HG03108 (cell line): ENCODE measurements around the gene PLPP3.
"Not testable (repeated sequence)": the region's sequence is repeated elsewhere in the genome, so short reads cannot be mapped to it uniquely, and the experiment has no call there.

Source experiments
- ATAC-seq: cut with Tn5 transposase; IDR thresholded peaks from one replicate; pipeline ENCODE4 v1.9.1; 2021; ENCODE audit warnings: moderate library complexity; ENCODE audit not compliant: unreplicated experiment

Gene PLPP3

GRCh38 chr1:56578963-56579875, at the start of gene PLPP3:
Gene PLPP3 (minus strand): TSS chr1:56579563. CDS start chr1:56579016, 547 bp downstream.
- ATAC-seq, result no peak

DNA sequence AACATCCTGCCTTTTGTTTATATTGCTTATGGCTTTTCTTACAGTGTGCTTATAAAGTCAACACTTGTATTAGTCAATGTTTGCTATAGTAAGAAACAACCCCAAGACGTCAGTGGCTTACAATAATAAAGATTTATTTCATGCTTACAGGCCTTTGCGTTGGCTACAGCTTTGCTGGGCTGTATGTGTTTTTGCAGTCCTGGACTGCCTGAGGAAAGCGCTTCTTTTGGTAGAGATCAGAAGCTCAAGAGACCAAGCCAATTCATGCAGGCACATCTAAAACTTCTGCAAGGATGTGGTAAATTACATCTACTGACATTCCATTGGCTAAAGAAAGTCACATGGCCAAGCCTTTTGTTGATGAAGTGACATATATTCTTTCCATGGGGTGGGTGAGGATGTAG, 48.3 kb upstream of the PLPP3 start:
- no peak for ATAC-seq

GRCh38 chr1:56627019-56627635, 47.8 kb upstream of the PLPP3 start:
- no peak for ATAC-seq

- ATAC-seq, result no peak
Observed at GRCh38 chr1:56626546-56626945, 47.2 kb upstream of the PLPP3 start.

- no peak for ATAC-seq
Observed at GRCh38 chr1:56625819-56626440, 46.6 kb upstream of the PLPP3 start.

GRCh38 chr1:56617141-56617540, 37.8 kb upstream of the PLPP3 start:
- ATAC-seq, result no peak

DNA sequence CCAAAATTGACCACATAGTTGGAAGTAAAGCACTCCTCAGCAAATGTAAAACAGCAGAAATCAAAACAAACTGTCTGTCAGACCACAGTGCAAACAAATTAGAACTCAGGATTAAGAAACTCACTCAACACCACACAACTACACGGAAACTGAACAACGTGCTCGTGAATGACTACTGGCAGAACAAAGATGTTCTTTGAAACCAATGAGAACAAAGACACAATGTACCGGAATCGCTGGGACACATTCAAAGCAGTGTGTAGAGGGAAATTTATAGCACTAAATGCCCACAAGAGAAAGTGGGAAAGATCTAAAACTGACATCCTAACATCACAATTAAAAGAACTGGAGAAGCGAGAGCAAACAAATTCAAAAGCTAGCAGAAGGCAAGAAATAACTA, 31.4 kb upstream of the PLPP3 start:
- not testable (repeated sequence) for ATAC-seq

DNA sequence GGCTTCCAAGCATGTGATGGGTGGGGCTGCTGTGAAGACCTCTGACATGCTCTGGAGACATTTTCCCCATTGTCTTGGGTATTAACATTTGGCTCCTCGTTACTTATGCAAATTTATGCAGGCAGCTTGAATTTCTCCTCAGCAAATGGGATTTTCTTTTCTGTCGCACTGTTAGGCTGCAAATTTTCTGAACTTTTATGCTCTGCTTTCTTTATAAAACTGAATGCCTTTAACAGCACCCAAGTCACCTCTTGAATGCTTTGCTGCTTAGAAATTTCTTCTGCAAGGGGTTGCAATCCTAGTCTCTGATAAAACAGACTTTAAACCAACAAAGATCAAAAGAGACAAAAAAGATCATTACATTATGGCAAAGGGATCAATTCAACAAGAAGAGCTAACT, 30.7 kb upstream of the PLPP3 start:
- not testable (repeated sequence) for ATAC-seq

GRCh38 chr1:56595397-56596191, 16.2 kb upstream of the PLPP3 start:
- ATAC-seq, result not testable (repeated sequence)

DNA sequence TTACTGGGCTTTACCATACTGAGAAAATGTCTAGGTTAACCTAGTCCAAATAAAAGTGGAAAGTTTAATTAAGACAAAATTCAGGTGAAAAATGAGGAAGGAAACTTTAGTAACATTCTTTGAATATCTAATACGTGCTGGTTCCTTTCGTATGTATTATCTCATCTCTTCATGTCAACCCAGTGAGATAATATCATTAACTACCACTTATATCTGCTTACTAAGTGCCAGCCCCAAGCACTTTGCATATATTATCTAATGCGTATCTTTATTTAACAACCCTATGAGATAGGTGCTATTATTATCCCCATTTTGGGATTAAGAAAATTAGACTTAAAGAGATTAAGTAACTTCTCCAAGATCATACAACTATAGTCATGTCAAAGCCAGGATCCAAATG, 12.5 kb upstream of the PLPP3 start:
- no peak for ATAC-seq

- no peak for ATAC-seq
Observed at GRCh38 chr1:56590520-56591011, 11.2 kb upstream of the PLPP3 start.

DNA sequence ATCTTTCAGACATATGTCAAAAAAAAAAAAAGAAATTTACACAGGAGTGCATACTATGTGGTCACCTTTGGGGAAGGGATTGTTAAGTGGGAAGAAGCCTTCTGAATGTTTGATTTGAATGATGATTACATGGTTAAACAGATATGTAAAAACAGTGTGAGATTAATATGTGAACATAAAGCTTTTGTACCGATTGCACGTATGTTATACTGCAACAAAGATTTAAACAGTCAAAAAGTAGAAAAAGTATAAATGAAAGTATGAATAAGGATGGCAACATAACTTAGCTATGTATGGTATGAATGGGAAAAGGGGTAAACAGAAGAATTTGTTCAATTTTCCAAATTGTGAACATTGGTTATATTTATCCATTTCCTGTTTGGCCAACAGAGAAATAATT, 10.0 kb upstream of the PLPP3 start:
- ATAC-seq, result no peak

DNA sequence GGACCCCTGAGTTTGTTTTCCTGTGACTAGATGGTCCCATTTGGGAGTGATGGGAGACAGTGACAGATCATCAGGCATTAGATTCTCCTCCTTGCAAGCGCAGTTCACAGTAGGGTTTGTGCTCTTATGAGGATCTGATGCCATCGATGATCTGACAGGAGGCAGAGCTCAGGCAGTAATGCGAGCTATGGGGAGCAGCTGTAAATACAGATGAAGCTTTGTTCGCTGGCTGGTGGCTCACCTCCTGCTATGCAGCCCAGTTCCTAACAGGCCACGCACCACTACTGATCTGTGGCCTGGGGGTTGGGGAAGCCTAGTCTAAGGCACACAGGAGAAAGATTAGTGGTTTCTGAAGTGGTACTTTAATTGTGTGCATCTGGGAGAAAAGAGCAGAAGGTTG, 7.1 kb upstream of the PLPP3 start:
- ATAC-seq, result no peak

DNA sequence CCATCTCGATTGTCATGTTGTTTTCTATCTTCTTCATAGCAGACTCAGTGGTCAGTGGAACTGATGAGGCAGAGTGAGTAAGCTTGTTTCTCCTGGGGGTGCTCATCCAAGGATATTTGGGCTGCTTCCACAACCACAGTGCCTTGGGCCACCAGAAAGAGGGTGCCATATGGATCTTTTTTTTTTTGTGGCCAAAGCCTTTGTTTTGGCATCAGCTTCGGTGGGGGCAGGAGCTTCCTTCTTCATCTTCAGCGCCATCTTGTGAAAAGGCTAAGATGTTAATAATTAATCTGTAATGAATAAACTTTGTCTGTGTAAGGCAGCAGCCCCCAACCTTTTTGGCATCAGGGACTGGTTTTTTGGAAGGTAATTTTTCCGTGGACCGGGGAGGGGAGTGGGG, 6.6 kb upstream of the PLPP3 start:
- no peak for ATAC-seq

DNA sequence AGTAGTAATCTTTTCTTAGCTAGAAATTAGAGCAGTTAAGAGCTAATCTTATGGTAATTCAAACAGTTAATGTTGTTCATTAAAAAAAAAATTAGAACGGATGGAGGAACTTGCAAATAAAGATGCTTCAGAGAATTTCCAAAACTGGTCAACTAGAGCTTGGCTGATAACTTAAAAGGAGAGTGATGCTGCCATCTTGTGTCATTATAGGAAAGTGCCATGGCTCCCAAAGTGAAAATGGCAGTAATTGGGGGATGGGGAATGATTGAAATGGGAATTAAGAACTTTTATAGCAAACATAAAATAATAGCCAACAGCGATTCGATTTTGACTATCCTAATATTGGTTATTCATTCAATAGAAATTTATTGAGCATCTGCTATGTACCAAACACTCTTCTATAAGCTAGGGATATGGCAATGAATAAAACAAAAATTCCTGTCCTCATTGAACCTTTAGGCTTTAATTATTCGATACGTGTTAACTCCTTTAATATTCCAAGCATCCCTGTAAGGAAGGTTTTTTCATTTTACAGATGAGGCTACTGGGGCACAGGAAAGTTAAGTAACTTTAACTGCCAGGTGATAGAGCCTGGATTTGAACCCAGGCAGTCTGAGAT, 5.7 kb upstream of the PLPP3 start:
- ATAC-seq, result no peak

- no peak for ATAC-seq
Observed at GRCh38 chr1:56583957-56584468, 4.7 kb upstream of the PLPP3 start.

- ATAC-seq, result no peak
Observed at GRCh38 chr1:56580771-56581170, 1.4 kb upstream of the PLPP3 start.

DNA sequence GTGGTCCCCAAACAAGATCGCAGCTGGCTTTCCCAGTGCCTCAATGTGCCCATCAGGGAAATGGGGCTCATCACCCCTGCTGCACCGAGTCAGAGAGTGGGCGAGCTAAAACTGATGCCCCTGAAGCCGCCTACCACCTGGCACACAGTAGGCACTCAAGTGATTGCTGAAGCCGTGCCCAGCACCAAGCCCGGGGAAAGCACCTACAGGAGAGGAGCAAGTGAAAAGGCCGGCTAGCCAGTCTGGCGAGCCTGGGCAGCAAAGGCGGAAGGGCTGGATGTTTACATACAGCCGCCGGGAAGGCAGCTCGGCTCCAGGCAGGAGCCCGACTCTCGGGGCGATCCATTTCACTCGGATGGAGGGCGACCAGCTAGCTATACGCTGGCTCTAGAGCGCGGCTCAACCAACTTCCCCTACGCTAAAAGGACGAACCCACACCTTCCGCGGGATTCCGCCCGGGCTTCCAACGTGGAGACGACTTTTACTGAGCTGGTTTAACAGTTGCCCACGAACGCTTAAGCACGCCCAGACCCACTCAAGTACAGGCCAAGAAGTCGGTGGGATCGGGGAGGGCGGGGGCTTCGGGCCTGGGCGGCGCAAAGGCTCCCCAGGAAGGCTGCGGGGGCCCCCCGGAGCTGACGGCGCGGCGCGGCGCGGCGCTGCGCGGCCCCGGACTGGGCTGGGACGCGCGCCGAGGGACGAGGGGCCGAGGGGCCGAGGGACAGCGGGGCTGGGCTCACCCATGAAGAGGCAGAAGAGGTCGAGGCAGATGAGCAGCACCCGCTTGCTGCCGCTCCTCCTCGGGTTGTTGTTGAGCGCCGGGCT, 1.0 kb downstream of the PLPP3 start:
- no peak for ATAC-seq

GRCh38 chr1:56577406-56578137, 1.8 kb downstream of the PLPP3 start:
- no peak for ATAC-seq
